Colonic mucosa (tissue), 4 donors: ENCODE data around the gene TGFBR2. TPM values are rescaled to one million over a fixed set of nuclear protein-coding genes. Genes with fewer than 3 reads are reported as not detected.

Experiments used
- DNase-seq: peaks from one replicate; pipeline ENCODE4 v3.0.0-alpha.2; 2020
- H3K27ac ChIP-seq: fragments of 200-600 bp; one replicate; pipeline ENCODE4 v1.8.0; 2021
- H3K27me3 ChIP-seq: fragments of 200-600 bp; one replicate; pipeline ENCODE4 v1.8.0; 2021
- H3K36me3 ChIP-seq: fragments of 200-600 bp; one replicate; pipeline ENCODE4 v1.8.0; 2021
- H3K4me1 ChIP-seq: fragments of 200-600 bp; one replicate; pipeline ENCODE4 v1.8.0; 2021; ENCODE audit warnings: mild to moderate bottlenecking
- H3K4me3 ChIP-seq: fragments of 200-600 bp; one replicate; pipeline ENCODE4 v1.8.0; 2021
- H3K9ac ChIP-seq, 2 donors: one replicate each; pipeline ENCODE4 v1.7.0; 2013; ENCODE audit warnings: control low read depth in 2 of 2, low read depth in 2 of 2, low read length in 2 of 2
- H3K9me3 ChIP-seq: fragments of 200-600 bp; one replicate; pipeline ENCODE4 v1.8.0; 2021
- intact Hi-C: fragments of 100-400 bp; cut with DNase I; formaldehyde crosslinking; loops from one replicate; pipeline ENCODE4 v1.14.1; 2022
- total RNA-seq, 2 donors: library from RNA; stranded (reverse); fragmentation: NEBNext Ultra II Directional in 1 of 2; extraction: Animal tissue kit (Norgen Biotek cat#: 25700) in 1 of 2; gene quantifications; one replicate each; pipeline ENCODE4 v1.2.1, GENCODE V29; 2021
- TF ChIP-seq, protein P1 (sequence below): fragments of 200-600 bp; IDR thresholded peaks from one replicate; pipeline ENCODE4 v1.8.0; 2022; ENCODE audit warnings: antibody characterized with exemption, mild to moderate bottlenecking
- donor health status: healthy.
- donor health status: DM: no; HTN: no; CAD: no.
- donor health status: DM: no; HTN: no; CAD: no.

The TGFBR2 gene
- total RNA-seq, 2 donors from 2014 or later: 32.4 to 53.5 TPM

DNA sequence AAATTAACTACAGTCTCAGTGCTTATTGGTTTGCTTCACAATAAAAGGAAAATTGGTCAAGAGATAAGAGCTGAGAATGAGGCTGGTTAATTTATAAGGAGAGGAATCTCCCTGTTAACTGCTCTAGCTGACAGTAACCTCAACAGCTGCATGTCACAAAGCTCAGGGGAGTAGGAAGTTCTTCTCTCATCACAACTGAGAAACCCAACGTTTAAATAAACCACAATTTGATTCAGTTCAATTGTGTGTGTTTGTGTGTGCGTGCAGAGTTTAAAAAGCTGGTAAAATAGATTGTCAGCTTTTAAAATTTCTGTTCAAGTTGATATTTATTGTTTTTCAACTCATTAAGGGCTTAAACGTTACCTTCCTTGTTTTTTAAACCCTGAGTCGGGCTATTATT is 3.5 kb upstream of the TGFBR2 start:
- intact Hi-C loops: no loop called here

GRCh38 chr3:30604093-30604492 is 2.3 kb upstream of the TGFBR2 start:
- intact Hi-C loops: no loop called here
- peak overlapping the region; percentile 99 for H3K27ac ChIP-seq

More for the DNA sequence above, 3.5 kb upstream of the TGFBR2 start:
- Histone ChIP-seq H3K9ac (no peak overlapping the region), H3K27me3 (no peaks in the 10 kb centered on the region), H3K36me3 (no peaks in the 10 kb centered on the region), H3K4me1 (no peaks in the 10 kb centered on the region), H3K9me3 (no peaks in the 10 kb centered on the region), H3K4me3 (no peak overlapping the region), H3K27ac (no peak overlapping the region)
- DNase-seq: no peak
- TF ChIP-seq, protein P1, sequence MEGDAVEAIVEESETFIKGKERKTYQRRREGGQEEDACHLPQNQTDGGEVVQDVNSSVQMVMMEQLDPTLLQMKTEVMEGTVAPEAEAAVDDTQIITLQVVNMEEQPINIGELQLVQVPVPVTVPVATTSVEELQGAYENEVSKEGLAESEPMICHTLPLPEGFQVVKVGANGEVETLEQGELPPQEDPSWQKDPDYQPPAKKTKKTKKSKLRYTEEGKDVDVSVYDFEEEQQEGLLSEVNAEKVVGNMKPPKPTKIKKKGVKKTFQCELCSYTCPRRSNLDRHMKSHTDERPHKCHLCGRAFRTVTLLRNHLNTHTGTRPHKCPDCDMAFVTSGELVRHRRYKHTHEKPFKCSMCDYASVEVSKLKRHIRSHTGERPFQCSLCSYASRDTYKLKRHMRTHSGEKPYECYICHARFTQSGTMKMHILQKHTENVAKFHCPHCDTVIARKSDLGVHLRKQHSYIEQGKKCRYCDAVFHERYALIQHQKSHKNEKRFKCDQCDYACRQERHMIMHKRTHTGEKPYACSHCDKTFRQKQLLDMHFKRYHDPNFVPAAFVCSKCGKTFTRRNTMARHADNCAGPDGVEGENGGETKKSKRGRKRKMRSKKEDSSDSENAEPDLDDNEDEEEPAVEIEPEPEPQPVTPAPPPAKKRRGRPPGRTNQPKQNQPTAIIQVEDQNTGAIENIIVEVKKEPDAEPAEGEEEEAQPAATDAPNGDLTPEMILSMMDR: no peak

DNA sequence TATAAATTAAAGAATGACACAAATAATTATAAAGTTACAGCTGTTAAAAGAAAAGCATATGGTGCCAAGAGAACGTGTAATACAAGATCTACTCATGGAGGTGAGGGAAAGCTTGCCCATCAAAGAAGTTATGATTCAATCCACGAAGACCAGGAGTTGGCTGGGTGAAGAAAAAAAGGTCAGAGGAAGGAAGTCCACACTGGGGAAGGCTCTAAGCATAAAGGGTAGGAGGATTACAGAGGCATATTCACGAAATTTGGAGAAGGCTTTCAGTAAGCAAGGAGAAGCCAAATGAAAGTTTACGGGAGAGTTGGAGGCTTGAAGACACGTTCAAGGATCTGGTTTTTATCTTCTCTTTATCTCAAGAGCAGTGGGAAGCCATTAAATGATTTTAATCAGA is 1.8 kb upstream of the TGFBR2 start:
- Histone ChIP-seq H3K9ac (no peak overlapping the region), H3K36me3 (no peaks in the 10 kb centered on the region), H3K27ac (peak overlapping the region; percentile 99), H3K9me3 (no peaks in the 10 kb centered on the region), H3K4me1 (no peaks in the 10 kb centered on the region), H3K27me3 (no peaks in the 10 kb centered on the region), H3K4me3 (no peak overlapping the region)
- TF ChIP-seq, protein P1: no peak
- no peak for DNase-seq
- intact Hi-C loops: no loop called here

More at GRCh38 chr3:30604093-30604492, 2.3 kb upstream of the TGFBR2 start:
- TF ChIP-seq, protein P1: no peak
- Histone ChIP-seq H3K27me3 (no peaks in the 10 kb centered on the region), H3K36me3 (no peaks in the 10 kb centered on the region), H3K4me1 (no peaks in the 10 kb centered on the region), H3K4me3 (no peak overlapping the region), H3K9me3 (no peaks in the 10 kb centered on the region), H3K9ac (no peak overlapping the region)
- no peak for DNase-seq

GRCh38 chr3:30605005-30605404 is 1.4 kb upstream of the TGFBR2 start:
- DNase-seq: no peak
- peak overlapping the region; percentile 99 for H3K27ac ChIP-seq
- TF ChIP-seq, protein P1: no peak
- no peak overlapping the region for H3K9ac ChIP-seq
- H3K4me1 ChIP-seq: no peaks in the 10 kb centered on the region
- intact Hi-C loops: no loop called here
- no peaks in the 10 kb centered on the region for H3K9me3 ChIP-seq
- H3K36me3 ChIP-seq: no peaks in the 10 kb centered on the region
- no peaks in the 10 kb centered on the region for H3K27me3 ChIP-seq
- H3K4me3 ChIP-seq: no peak overlapping the region

DNA sequence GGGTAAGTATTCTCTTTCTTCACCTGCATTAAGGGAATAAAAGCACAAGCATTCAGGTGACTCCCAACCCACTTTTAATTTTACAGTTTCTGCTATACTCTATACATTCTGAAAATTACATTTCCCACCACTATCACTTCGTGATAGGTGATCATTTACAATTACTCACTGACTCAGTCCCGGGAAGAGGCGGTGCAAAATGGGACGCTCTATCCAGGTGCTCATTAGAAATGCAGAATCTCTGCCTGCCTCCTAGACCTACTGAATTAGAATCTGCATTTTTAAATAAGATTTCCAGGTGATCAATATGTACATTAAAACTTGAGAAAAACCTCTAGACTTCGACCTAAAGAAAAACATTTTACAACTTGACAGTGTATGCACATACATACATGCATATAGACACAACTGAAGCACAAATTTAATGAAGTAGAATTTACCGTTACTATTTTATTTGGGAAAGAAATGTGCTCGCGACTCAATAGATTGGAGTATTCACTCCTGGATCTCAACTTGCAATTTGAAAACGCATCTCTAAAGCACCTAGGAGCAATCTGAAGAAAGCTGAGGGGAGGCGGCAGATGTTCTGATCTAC is 598 bp upstream of the TGFBR2 start:
- peak overlapping the region; percentile 99 for H3K27ac ChIP-seq
- H3K36me3 ChIP-seq: no peaks in the 10 kb centered on the region
- H3K4me3 ChIP-seq: peak overlapping the region; percentile 89
- peak overlapping the region in 1 of 2 donors; percentile 76 for H3K9ac ChIP-seq
- no peaks in the 10 kb centered on the region for H3K27me3 ChIP-seq
- no peaks in the 10 kb centered on the region for H3K9me3 ChIP-seq
- no peak for DNase-seq
- no peaks in the 10 kb centered on the region for H3K4me1 ChIP-seq
- TF ChIP-seq, protein P1: no peak
- intact Hi-C loops: no loop called here
